Right ventricle myocardium superior (tissue), 1 donor: ENCODE results near the gene CEP162. TPM values are rescaled to one million over a fixed set of nuclear protein-coding genes. Genes with fewer than 3 reads are reported as not detected.
"Not testable (repeated sequence)": the region's sequence is repeated elsewhere in the genome, so short reads cannot be mapped to it uniquely, and the experiment has no call there.

Source experiments
- ATAC-seq: fragments of 200-7000 bp; cut with Tn5 transposase; one replicate; pipeline ENCODE4 v1.9.1; 2020; ENCODE audit warnings: mild to moderate bottlenecking; ENCODE audit not compliant: poor library complexity
- DNase-seq: peaks from one replicate; pipeline ENCODE4 v3.0.0-alpha.2; 2020
- intact Hi-C: fragments of 100-400 bp; cut with DNase I; formaldehyde crosslinking; loops from one replicate; pipeline ENCODE4 v1.11.2; 2022
- total RNA-seq: library from RNA; stranded (reverse); fragmentation: NEBNext Ultra II Directional; extraction: Animal tissue kit (Norgen Biotek cat#: 25700); gene quantifications from one replicate; pipeline ENCODE4 v1.2.1, GENCODE V29; 2021
- donor health status: DM: no; HTN: yes; CAD: no; lungs with severe emphysema.

The CEP162 gene
- total RNA-seq, 1 donor from 2014 or later, result 4.5 TPM

DNA sequence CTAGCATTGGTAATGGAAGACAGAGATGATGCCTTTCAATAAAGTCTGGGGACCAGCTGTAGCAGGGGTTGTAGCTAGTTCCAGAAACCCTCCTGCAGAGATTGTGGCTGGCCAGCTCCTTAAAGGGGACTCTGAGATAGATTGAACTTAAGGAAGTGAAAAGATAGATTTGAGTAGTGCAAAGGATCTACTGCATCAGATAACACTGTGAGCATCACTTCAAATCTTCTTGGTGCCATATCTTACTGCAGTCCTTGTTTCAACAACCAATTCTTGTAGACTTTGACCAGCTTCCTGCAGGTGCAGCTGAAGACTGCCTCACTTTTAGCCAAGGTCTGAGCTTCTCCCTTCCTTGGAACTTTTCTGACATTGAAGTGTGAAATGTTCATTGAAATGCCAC lies 14.8 kb upstream of the CEP162 start:
- no peak for DNase-seq
- ATAC-seq, result no peak
- intact Hi-C loops, result no loop called here

DNA sequence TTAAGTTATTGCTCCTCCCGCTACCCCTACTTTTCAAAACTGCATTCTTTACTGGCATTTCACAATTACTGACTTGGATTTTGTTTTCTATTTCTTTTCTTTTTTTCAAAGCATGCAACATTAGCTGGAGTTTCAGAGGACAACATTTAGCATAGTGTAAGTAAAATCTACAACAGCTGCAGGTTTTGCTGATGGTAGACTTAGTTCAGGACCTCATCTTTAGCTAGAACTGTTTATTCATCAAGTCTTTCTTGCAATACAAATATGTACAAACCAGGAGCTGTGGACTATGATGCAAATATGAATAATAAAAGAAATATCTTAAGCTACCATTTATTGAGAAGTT lies 728 bp upstream of the CEP162 start:
- ATAC-seq (no peak), DNase-seq (no peak)
- intact Hi-C loops, result no loop called here

DNA sequence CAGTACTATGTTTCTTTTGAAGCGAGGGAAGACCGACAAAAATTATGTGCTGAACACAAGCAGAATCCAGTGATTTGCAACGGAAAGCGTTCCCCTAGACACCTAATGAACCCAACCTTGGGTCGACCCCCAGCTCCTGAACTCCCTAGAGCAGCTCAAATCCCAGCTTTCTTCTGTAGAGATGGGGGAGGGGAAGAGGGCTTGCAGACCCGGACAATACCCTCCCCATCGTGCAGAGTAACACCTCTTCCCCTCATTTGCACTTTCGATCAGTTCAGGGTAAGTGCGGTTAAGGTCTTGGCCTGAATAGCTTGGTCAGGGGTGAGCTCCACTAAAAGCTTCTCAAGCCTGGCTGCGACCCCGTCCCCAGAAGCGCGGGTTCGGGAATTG lies 404 bp downstream of the CEP162 start:
- DNase-seq (no peak), ATAC-seq (peak; percentile 18)
- intact Hi-C loops, result no loop called here

DNA sequence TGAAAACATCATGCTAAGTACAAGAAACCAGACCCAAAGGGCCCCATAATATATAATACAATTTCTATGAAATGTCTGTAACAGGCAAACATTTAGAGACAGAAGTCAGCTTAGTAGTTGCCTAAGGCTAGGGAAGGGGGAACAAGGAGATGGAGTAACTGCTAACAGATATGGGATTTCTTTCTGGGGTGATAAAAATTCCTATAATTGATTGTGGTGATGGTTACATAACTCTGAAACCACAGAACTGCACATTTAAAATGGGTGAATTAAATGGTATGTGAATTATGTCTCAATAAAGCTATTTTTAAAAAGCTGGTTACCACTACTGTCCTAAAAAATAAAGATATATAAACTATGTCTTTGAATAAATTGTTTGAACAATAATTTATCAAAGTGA lies 3.2 kb downstream of the CEP162 start:
- DNase-seq (no peak), ATAC-seq (no peak)
- intact Hi-C loops, result no loop called here

DNA sequence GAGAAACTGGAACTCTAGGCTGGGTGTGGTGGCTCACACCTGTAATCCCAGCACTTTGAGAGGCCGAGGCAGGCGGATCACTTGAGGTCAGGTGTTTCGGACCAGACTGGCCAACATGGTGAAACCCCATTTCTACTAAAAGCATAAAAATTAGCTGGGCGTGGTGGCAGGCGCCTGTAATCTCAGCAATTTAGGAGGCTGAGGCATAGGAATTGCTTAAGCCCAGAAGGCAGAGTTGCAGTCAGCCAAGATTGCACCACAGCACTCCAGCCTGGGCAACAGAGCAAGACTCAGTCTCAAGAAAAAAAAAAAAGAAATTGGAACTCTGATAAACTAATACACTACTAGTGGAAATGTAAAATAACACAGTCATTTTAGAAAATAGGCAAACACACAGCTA lies 3.8 kb downstream of the CEP162 start:
- DNase-seq, intact Hi-C loops, ATAC-seq: not testable (repeated sequence)

DNA sequence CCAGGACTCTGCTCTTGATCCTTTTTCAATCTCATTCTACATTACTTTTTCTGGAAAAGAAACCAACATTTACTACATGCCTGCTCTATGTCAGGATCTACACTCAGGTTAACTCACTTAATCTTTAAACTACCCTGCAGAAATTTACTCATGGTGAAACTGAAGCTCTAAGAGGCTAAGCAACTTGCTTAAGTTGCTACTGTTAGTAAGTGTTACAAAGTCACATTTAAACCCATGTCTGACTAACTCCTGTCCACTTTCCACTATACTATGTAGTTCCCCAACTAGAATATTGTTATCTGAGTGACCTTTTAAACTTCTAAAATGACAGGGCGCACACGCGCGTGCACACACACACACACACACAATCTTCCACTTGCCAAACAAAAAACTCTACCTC lies 5.0 kb downstream of the CEP162 start:
- intact Hi-C loops, result no loop called here
- ATAC-seq (no peak), DNase-seq (no peak)

DNA sequence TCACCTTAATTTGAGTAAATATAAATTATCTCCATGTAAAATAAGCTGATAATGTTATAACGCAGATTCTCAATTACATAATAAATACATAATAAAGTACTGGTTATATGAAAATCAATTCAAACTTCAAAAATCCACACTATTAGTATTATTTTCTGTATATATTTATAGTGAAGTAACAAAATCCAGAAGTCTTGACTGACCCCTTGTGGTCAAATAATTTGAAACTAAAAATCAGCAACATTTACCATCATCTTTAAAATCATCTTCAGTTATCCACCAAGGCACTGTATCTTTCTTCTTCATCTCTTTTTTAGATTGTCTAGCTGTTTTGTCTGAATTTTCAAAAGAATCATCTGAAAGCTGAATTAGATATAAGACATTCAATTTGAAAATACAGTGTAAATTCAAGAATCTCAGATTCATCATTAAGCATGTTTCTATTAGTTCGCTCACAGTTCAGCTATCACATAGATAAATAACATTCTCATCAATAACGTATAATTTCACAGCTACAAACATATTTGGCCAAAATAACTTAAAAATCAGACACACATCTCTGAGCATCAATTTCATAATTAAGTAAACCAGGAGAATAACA lies 6.5 kb downstream of the CEP162 start:
- intact Hi-C loops, result no loop called here
- DNase-seq (no peak), ATAC-seq (no peak)

DNA sequence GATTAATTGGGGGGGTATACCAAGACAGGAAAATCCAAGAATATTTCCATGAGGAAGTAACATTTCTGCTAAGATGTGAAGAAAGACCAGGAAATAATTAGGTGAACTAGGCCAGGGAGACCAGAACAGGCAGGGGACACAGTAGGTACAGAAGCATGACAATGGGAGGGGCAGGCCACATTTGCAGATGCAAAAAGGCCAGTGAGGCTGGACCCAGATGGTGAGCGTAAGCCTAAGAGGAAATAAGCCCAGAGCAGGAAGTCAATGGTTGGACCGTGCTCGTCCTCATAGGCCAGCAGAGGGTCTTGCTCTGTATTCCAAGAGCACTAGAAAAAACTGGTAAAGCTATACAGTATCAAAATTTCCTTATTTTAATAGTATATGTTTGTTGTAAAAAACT lies 9.4 kb downstream of the CEP162 start:
- intact Hi-C loops, result loop anchor here (5.0 kb wide), 1 partner anchor 336 kb away; no protein-coding TSS in a partner anchor
- no peak for ATAC-seq

DNA sequence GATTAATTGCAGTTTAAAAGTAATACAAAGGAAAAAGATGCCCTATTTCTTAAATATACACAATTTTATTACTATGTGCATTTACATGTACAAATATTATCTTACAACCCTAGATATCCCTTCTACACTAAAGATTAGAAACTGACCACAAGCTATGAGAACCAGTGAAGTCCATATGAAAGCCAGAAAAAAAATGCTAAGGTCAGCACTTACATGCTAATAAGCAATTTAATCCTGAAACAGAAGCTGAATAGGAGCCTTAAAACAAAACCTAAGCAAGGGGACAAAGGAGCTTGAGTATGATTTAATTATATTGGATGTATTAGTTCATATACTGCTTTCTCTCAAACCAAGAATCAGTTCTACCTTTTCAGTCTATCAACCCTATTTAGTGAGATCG lies 14.2 kb downstream of the CEP162 start:
- DNase-seq (no peak), ATAC-seq (no peak)
- intact Hi-C loops, result no loop called here

More for the DNA sequence above, 9.4 kb downstream of the CEP162 start:
- no peak for DNase-seq

DNA sequence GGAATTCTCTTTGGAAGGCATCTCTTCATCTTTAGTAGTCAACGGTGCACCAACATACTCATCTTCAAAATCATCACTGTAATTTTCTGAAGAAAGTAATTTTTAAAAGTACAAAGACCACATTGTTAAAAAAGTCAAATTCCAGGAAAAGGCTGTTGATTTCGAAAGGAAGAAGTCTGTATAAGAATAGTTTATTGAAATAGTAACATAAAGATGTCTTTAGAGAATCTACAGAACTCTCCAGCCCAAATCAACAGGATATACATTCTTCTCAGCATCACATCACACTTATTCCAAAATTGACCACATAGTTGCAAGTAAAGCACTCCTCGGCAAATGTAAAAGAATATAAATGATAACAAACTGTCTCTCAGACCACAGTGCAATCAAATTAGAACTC lies 23.4 kb downstream of the CEP162 start:
- no peak for ATAC-seq
- intact Hi-C loops, result no loop called here

DNA sequence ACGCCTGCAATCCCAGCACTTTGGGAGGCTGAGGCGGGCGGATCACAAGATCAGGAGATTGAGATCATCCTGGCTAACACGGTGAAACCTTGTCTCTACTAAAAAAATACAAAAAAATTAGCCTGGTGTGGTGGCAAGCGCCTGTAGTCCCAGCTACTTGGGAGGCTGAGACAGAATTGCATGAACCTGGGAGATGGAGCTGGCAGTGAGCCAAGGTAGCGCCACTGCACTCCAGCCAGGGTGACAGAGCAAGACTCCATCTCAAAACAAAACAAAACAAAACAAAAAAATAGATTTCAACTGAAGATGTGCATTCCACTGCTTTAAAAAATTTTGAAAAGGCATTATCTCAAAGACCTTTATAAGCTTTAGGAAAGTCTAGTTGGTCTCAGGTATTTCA lies 27.5 kb downstream of the CEP162 start:
- not testable (repeated sequence) for ATAC-seq

More for the DNA sequence above, 23.4 kb downstream of the CEP162 start:
- DNase-seq, result no peak

DNA sequence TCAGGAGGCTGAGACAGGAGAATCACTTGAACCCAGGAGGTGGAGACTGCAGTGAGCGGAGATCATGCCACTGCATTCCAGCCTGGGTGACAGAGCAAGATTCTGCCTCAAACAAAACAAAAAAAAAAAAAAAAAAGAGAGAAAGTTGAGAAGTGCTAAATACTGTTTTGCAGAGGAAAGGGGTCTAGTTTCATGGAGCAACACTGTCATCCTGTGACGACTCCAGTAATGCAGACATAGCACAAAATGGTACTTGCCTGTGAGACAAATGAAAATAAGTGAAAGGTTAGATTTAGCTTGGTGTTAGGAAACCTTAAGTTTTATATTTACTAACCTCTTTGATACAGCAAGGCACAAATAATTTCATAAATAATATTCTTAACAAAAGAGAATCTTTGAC lies 29.7 kb downstream of the CEP162 start:
- no peak for ATAC-seq
- DNase-seq, result no peak
- intact Hi-C loops, result no loop called here

More for the DNA sequence above, 27.5 kb downstream of the CEP162 start:
- intact Hi-C loops, DNase-seq: not testable (repeated sequence)

DNA sequence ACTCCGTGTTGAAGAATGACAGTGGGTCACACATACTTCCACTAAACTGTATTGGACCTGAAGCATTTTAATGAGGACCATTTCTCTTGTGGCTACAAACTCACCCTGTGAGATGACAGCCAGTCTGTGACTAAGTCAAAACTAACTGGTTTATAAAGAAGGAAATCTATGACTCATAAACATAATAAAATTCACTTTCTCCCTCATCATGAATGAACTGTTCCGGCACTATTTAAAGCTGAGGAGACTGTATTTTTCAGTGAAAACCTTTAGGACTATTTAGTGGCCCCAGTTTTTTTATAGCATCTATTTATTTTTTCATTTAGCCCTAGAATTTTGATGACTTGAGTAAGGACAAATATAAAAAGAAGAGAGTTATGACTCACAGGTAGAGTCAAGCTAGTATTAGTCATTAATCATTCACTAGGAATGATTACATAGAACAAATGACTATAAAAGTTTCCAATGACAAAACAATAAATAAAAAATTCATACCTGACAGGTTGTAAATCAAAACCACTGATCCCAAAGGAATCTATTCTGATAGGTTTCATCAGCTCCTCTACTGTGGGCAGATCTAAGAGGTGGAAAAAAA lies 34.2 kb downstream of the CEP162 start:
- no peak for ATAC-seq
- no peak for DNase-seq
- intact Hi-C loops, result no loop called here

DNA sequence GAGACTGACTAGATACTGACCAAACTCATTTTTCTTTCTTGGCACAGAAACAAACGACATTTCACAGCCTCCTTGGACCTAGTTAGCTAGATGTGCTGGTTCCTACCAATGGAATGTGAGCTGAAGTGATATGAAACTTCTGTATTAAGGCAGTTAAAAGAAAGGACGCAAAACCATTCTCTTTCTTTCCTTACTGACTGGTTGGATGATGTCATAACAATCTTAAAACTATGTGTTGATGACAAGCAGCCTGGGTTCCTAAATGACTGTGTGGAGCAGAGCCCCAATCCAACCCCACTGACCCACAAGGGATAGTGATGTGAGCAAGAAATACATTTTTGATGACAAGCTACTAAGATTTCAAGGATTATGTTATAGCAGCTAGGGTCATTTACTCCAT lies 35.6 kb downstream of the CEP162 start:
- ATAC-seq, result no peak
- DNase-seq, result no peak
- intact Hi-C loops, result no loop called here

DNA sequence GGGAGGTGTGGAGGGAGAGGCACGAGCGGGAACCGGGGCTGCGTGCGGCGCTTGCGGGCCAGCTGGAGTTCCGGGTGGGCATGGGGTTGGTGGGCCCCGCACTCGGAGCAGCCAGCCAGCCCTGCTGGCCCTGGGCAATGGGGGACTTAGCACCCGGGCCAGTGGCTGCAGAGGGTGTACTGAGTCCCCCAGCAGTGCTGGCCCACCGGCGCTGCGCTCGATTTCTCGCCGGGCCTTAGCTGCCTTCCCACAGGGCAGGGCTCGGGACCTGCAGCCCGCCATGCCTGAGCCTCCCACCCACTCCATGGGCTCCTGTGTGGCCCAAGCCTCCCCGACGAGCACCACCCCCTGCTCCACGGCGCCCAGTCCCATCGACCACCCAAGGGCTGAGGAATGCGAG lies 38.1 kb downstream of the CEP162 start:
- DNase-seq, ATAC-seq, intact Hi-C loops: not testable (repeated sequence)

DNA sequence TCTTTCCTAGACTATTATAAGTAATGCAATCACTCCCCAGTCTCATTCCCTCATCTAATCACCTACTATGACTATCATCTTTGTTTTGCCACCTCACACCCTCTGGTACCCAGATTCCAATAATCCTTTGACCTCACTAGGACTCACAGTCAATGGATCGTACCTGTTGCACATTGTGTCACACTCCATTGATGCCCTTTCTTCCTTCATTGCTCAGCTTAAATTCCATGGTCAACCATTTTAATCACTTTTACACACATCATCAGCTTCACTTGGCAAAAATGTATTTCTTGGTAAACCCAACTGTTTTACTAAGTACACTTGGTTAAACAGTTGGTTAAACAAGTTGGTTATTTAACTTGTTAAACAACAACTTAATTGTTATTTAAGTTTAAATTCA lies 44.0 kb downstream of the CEP162 start:
- DNase-seq, result no peak
- ATAC-seq, result no peak
- intact Hi-C loops, result no loop called here

DNA sequence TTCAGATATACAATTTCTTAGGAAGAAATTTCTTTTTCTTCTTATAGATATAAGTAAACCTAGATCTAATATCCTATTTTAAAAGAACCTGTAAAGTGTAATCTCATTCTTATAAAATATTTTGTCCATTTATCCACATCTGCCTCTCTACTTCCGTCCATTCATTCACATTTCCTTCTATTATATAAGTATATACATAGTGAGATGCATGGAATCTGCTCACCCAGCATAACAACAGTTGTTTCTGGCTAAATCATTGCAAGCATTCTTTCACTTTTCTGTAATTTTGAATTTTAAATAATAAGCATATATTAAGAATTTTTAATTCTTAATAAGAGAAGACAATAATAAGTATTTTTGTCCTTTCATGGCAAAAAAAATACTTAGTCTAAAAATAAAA lies 45.4 kb downstream of the CEP162 start:
- DNase-seq, result no peak
- intact Hi-C loops, result no loop called here
- ATAC-seq, result no peak

DNA sequence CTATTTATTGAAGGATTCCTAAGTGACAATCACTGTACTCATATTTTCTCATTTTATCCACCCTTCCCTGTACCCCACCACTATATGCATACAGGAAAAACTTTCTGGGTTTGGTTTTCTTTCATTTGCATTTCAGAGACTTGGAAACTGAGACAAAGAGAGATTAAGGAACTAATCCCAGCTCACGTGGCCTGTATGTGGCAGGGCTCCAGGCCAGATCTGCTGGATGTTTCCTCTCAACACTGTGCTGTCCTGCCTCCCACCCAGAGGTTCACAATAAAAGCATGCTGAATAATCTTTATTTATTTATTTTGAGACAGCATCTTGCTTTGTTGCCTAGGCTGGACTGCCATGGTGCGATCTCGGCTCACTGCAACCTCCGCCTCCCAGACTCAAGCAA lies 50.2 kb downstream of the CEP162 start:
- DNase-seq (no peak), ATAC-seq (no peak)
- intact Hi-C loops, result no loop called here

DNA sequence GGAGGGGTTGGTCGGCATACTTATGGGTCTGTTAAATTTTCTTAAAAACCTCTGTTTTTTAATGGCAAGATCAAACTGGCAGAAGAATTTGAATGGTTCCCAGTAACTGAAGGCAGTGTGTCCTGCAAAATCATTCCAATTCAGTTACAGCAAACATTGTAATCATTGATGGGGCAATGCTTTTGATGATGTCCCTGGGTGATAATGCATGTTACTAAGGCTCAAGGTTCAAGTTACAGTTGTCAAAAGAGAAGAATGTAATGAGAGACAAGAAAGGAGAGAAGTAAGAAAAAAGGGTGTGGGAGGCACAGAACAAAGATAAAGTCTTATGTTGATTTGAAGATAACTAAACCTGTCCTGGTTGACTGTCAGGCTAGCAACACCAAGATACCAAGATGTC lies 54.9 kb downstream of the CEP162 start:
- DNase-seq (no peak), ATAC-seq (no peak)
- intact Hi-C loops, result no loop called here

DNA sequence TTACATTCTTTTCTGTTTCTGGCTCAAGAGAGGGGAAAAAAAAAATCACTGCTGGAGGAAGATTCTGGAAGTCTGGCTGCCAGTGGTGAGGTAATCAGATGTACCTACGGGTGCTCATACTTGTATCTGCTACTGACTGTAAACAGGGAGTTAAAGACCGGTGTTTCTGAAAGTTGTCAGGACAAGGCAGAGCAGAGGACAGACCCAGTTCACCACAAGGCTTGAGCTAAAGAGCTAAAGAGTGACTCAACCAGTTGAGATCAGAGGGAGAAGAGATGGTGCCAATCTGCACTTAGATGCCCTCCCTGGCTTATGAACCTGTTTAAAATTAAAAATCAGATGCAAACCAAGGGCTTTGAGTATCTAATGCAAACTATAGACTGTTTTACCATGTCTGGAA lies 55.4 kb downstream of the CEP162 start:
- DNase-seq (no peak), ATAC-seq (no peak)
- intact Hi-C loops, result no loop called here

DNA sequence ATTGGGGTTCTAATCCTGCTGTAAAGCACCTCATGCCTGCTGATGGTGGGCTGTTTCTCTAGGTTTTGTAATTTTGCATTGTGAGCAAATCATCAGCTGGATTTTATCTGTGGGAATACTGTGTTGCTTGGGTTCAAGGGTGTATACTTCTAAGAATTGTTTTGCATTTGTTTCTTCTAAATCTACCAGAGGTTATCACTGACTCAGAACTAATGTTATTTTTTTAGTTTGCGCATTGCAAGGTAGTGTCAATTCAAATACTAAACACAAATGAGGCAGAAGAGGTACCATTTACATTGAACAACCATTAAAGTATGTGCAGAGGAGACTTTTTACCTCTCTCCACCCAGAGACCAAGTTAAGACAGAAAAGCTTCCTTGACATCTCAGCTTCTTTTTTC lies 60.0 kb downstream of the CEP162 start:
- intact Hi-C loops, result no loop called here
- no peak for DNase-seq

More for the DNA sequence above, 60.0 kb downstream of the CEP162 start:
- no peak for ATAC-seq
